GM10248 (cell line): ENCODE measurements around the gene PFKFB2.

ENCODE experiments used
- CTCF ChIA-PET: fragments of 300-600 bp; sonication (Branson Sonifier 250); formaldehyde crosslinking; extraction: SDS; loops from one replicate; lab custom pipeline; 2021; ENCODE audit warnings: antibody characterized with exemption; lab: Yijun Ruan, JAX
- POLR2A ChIA-PET: fragments of 350-650 bp; sonication (Branson Sonifier 250); formaldehyde crosslinking; extraction: SDS; loops from one replicate; lab custom pipeline; 2020; ENCODE audit warnings: antibody characterized with exemption; lab: Yijun Ruan, JAX
- DNase-seq: peaks from one replicate; pipeline ENCODE4 v3.0.0; 2012; ENCODE audit errors: extremely low spot score
- TF ChIP-seq, protein P1 (sequence below): IDR thresholded peaks from 2 replicates; pipeline ENCODE4 v1.5.1; 2012; ENCODE audit warnings: mild to moderate bottlenecking, low read depth; ENCODE audit errors: extremely low read depth, missing control alignments, control extremely low read depth

PFKFB2 gene

DNA sequence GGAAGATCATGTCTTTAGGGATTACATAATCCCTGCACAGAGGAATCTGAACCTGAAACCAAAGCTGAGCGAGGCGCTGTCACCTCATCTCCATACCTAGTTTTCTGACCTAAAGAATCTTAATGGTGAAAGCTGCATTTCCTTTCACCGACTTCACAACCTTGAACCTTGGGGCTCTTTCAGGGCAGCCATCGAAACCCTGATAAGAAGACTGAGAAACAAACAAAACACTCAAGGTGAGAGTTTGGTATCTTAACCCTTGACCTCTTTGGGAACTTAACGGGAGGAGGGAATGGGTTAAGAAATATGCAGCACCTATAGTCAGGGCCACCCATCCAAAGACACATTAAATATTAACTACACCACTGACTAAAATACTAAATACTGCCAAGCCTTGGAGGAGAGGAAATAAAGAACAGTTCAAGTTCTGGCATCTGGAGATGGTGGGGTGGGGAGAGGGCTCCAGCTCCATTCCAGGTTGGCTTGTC, 22.5 kb upstream of the PFKFB2 start:
- POLR2A ChIA-PET, result interaction anchor here (0.6 kb wide), 1 partner anchor 20 kb away, joined by 3 read pairs; no protein-coding TSS in a partner anchor
- TF ChIP-seq, protein P1, sequence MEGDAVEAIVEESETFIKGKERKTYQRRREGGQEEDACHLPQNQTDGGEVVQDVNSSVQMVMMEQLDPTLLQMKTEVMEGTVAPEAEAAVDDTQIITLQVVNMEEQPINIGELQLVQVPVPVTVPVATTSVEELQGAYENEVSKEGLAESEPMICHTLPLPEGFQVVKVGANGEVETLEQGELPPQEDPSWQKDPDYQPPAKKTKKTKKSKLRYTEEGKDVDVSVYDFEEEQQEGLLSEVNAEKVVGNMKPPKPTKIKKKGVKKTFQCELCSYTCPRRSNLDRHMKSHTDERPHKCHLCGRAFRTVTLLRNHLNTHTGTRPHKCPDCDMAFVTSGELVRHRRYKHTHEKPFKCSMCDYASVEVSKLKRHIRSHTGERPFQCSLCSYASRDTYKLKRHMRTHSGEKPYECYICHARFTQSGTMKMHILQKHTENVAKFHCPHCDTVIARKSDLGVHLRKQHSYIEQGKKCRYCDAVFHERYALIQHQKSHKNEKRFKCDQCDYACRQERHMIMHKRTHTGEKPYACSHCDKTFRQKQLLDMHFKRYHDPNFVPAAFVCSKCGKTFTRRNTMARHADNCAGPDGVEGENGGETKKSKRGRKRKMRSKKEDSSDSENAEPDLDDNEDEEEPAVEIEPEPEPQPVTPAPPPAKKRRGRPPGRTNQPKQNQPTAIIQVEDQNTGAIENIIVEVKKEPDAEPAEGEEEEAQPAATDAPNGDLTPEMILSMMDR, result no peak
- DNase-seq, result no peak
- CTCF ChIA-PET, result interaction anchor here (1.0 to 6.1 kb wide), 4 partner anchors 16 to 25 kb away, joined by 3 to 25 read pairs (median 8); no protein-coding TSS in a partner anchor

DNA sequence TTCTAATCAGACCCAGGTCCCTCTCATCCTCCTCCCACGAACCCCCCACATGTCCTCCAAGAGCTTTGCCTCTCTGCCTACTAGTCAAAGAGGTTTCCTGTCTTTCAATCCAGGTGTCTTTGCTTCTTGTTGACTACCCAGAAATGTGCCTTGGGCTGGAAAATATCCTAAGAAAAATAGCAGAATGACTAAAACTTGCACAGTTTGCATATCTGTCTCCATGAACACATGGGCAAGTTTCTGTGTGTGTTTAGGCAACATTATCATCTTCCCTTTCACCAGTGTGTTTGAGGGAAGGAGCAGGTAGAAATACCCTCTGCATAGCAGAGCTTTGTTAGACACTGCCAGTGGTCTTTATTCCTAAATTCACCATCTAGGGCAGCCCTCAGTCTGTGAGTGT, 22.1 kb upstream of the PFKFB2 start:
- DNase-seq, result no peak
- ChIA-PET POLR2A (no interaction called here), CTCF (interaction anchor here (1.1 to 6.1 kb wide), 3 partner anchors 16 to 166 kb away, joined by 3 to 25 read pairs (median 4); partner anchors contain the start of gene IL20)
- TF ChIP-seq, protein P1, result no peak

DNA sequence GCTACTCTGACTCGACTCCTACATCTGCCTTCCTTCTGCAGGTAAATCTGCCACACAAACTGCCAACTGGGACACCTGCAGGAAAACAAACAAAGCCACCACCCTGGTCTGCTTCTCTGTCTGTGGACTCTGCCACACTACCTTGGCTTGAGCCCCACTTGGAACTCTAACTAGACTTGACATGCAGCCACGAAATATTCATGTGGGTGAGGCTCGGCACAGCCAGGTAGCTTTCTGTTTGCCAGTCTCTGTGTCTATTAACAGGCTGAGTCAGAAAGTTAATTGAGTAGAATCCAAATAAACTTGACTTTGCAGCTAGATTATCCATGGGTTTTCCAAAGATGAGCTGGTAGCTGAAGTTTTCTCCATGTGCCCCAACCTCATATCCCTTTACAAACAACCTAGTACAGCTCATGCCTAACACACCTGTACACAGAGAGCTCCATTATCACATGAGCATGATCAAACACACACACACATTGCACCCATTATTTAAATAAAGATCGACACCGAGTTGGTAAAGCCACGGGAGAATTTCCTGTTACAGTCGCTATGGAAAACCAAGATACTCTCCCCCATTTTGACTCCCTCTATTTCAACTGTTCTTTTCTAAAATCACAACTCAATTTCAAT, 21.3 kb upstream of the PFKFB2 start:
- TF ChIP-seq, protein P1, result no peak
- CTCF ChIA-PET, result interaction anchor here (0.9 to 6.1 kb wide), 5 partner anchors 15 to 166 kb away, joined by 3 to 25 read pairs (median 4); partner anchors contain the start of gene IL20
- DNase-seq, result no peak
- POLR2A ChIA-PET, result interaction anchor here (0.5 kb wide), 1 partner anchor 11 kb away, joined by 4 read pairs; no protein-coding TSS in a partner anchor

DNA sequence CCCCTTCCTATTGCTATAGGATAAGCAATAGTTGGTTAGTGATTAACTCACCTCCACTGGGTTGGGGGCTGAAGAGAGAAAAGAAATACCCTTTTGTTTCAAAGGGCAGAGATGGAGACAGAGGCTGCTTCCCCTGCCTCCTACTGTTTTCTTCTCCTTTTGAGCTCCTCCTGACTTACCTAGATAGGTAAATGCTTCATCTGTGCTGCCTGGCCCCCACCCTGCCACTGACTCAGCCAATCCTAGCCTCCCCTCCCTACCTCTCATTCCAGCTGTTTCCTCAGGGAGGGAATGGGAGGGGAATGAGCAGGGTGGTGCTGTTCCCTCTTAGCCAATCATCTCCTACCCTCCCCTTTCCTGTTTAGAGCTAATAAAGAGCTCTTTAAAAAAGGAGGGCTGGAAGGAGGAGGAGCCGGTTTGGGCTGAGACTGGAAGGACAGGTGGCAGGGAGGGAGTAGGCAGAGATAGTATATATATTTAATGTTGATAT, 20.5 kb upstream of the PFKFB2 start, which contains the start of gene C1orf116:
Gene C1orf116, minus strand, starts transcription at position 229 of the 490 bp plus-strand sequence. CDS start 5,158 bp downstream, outside the sequence.
- POLR2A ChIA-PET, result no interaction called here
- no peak for DNase-seq
- TF ChIP-seq, protein P1, result no peak
- CTCF ChIA-PET, result interaction anchor here (0.6 to 6.1 kb wide), 8 partner anchors 12 to 765 kb away, joined by 3 to 25 read pairs (median 4); partner anchors contain the start of gene IL20

DNA sequence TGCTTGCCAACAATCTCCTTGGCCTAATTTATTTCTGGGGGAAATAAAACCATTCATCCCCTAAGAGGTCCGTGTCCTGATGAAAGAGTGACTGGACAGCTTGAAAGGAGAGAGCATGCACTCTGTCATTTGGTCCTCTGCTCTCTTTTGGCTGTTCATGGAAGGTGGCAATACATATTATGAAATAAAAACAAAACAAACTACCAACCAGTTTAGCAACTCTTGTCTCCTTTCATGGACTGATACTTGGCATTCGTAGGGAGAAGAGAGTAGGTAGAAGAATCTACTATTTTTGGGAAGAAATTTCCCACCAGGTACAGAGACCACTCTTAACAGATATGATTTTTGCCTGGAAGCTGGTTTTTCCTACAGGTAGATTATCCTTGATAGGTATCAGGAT, 19.8 kb upstream of the PFKFB2 start:
- no peak for DNase-seq
- TF ChIP-seq, protein P1, result no peak
- CTCF ChIA-PET, result interaction anchor here (0.8 to 6.1 kb wide), 8 partner anchors 8 to 764 kb away, joined by 3 to 25 read pairs (median 5); no protein-coding TSS in a partner anchor
- POLR2A ChIA-PET, result no interaction called here

DNA sequence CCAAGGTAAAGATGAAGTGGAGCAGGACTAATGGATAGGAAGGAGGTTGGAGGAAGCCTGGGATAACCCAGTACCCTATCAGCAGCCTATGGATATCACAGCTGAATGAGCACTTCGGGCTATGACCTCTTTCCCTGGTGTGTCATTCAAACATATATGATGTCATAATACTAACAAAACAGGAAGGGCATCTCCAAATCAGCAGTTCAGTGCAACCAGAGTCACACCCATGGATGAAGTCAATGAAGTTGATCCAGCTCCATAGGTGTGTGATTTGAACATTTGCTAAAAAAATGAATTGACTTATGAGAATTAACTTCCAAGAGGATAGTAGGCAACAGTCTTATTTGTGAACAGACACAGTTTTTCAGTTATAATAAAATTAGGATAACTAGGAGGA, 18.9 kb upstream of the PFKFB2 start:
- no peak for DNase-seq
- ChIA-PET CTCF (interaction anchor here (1.1 to 6.1 kb wide), 6 partner anchors 9 to 202 kb away, joined by 3 to 25 read pairs (median 7); no protein-coding TSS in a partner anchor), POLR2A (no interaction called here)
- TF ChIP-seq, protein P1, result no peak
